Measurements from ENCODE around the gene TNFRSF1A.

GRCh38 chr12:6285532-6286306, 56.2 kb downstream of the TNFRSF1A start:
- TF ChIP-seq, protein P1, sequence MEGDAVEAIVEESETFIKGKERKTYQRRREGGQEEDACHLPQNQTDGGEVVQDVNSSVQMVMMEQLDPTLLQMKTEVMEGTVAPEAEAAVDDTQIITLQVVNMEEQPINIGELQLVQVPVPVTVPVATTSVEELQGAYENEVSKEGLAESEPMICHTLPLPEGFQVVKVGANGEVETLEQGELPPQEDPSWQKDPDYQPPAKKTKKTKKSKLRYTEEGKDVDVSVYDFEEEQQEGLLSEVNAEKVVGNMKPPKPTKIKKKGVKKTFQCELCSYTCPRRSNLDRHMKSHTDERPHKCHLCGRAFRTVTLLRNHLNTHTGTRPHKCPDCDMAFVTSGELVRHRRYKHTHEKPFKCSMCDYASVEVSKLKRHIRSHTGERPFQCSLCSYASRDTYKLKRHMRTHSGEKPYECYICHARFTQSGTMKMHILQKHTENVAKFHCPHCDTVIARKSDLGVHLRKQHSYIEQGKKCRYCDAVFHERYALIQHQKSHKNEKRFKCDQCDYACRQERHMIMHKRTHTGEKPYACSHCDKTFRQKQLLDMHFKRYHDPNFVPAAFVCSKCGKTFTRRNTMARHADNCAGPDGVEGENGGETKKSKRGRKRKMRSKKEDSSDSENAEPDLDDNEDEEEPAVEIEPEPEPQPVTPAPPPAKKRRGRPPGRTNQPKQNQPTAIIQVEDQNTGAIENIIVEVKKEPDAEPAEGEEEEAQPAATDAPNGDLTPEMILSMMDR (IDR thresholded peaks at IDR 0.05), result no peak
- TF ChIP-seq POLR2A (IDR thresholded peaks at IDR 0.05), result no peak
